Sigmoid colon (tissue), 7 donors: ENCODE data around the gene NPBWR2. TPM values are rescaled to one million over a fixed set of nuclear protein-coding genes. Genes with fewer than 3 reads are reported as not detected.
"Not testable (repeated sequence)": the region's sequence is repeated elsewhere in the genome, so short reads cannot be mapped to it uniquely, and the experiment has no call there.

Experiments
- DNase-seq: peaks from one replicate; pipeline ENCODE4 v3.0.0-alpha.2; 2019
- H3K27ac ChIP-seq, 4 donors: fragments of 200-600 bp; sonication (generic); one replicate each; pipeline ENCODE4 v1.5.1; 2016 to 2019; ENCODE audit warnings: mild to moderate bottlenecking in 1 of 4
- H3K27me3 ChIP-seq, 3 donors: fragments of 200-600 bp; sonication (generic); one replicate each; pipeline ENCODE4 v1.5.1; 2019; ENCODE audit warnings: mild to moderate bottlenecking in 1 of 3
- H3K36me3 ChIP-seq, 4 donors: fragments of 200-600 bp; sonication (generic); one replicate each; pipeline ENCODE4 v1.5.1; 2016 to 2019
- H3K4me1 ChIP-seq, 4 donors: fragments of 200-600 bp; sonication (generic); one replicate each; pipeline ENCODE4 v1.5.1; 2017 to 2019
- H3K4me3 ChIP-seq, 4 donors: fragments of 200-600 bp; sonication (generic); one replicate each; pipeline ENCODE4 v1.5.1; 2017 to 2019; ENCODE audit warnings: mild to moderate bottlenecking in 2 of 4, moderate library complexity in 1 of 4
- H3K9me3 ChIP-seq, 4 donors: fragments of 200-600 bp in 3 of 4; sonication (generic) in 3 of 4; one replicate each; pipeline versions ENCODE4 v1.5.1 to v1.6.1; 2013 to 2019
- CTCF ChIP-seq, 4 experiments: fragments of 450-650 bp in 3 of 4; fragments of 200-600 bp in 1 of 4; IDR thresholded peaks; one replicate each; pipeline ENCODE4 v1.5.1; 2016 to 2019; ENCODE audit warnings: antibody characterized with exemption in 4 of 4, mild to moderate bottlenecking in 3 of 4, moderate library complexity in 2 of 4
- EP300 ChIP-seq, 4 donors: sonication (generic); formaldehyde crosslinking; IDR thresholded peaks; one replicate each; pipeline ENCODE4 v1.6.1; 2017; ENCODE audit warnings: antibody characterized with exemption in 4 of 4
- POLR2A ChIP-seq, 2 donors: fragments of 450-650 bp; IDR thresholded peaks; one replicate each; pipeline ENCODE4 v1.6.1; 2016; ENCODE audit warnings: antibody characterized with exemption in 2 of 2, mild to moderate bottlenecking in 2 of 2, moderate library complexity in 2 of 2
- POLR2AphosphoS5 ChIP-seq, 4 donors: sonication (generic); formaldehyde crosslinking; IDR thresholded peaks; one replicate each; pipeline ENCODE4 v1.6.1; 2017; ENCODE audit warnings: antibody characterized with exemption in 4 of 4
- WGBS, 2 donors: extraction: QIAGEN DNeasy Blood & Tissue Kit; methylation state at CpG; one replicate each; pipeline ENCODE4 v1.1.7; 2013; 5-methylcytosine and 5-hydroxymethylcytosine counted together
- intact Hi-C: fragments of 100-400 bp; cut with DNase I; formaldehyde crosslinking; loops from one replicate; pipeline ENCODE4 v1.15.1; 2023
- polyA plus RNA-seq, 3 donors: library from polyadenylated mRNA; stranded (reverse); fragments of 200-250 nt; gene quantifications; one replicate each; pipeline ENCODE4 v1.2.3, GENCODE V29; 2013
- total RNA-seq, 4 donors: library from RNA; depleted of rRNA; stranded (reverse); fragments of >200 nt; gene quantifications; one replicate each; pipeline ENCODE4 v1.1.0, GENCODE V29; 2016
- donor health status: healthy with polysubstance abuse.
- donor health status: Bipolar disorder and iron deficiency.
- donor health status: healthy.

NPBWR2 gene
- total and polyA plus RNA-seq, 7 donors = not detected

GRCh38 chr20:64121586-64121985 is 14.2 kb upstream of the NPBWR2 start:
- intact Hi-C loops = loop anchor here (2.0 kb wide), 1 partner anchor 83 kb away; no protein-coding TSS in a partner anchor
- peaks cover 0 to 31% (median 11%) of the 10 kb centered on the region in 3 donors for H3K27me3 ChIP-seq
- 73 to 88% methylated on average over 12 of the region's 12 CpGs for WGBS, 2 donors
- TF ChIP-seq CTCF (IDR thresholded peaks at IDR 0.05) (no peak), POLR2AphosphoS5 (IDR thresholded peaks at IDR 0.05) (no peak), EP300 (IDR thresholded peaks at IDR 0.05) (no peak), POLR2A (IDR thresholded peaks at IDR 0.05) (no peak)
- H3K4me3 ChIP-seq = no peak overlapping the region
- DNase-seq = peak; percentile 36
- no peaks in the 10 kb centered on the region for H3K9me3 ChIP-seq
- H3K36me3 ChIP-seq = no peaks in the 10 kb centered on the region
- H3K4me1 ChIP-seq = peaks cover 0 to 8% (median 5%) of the 10 kb centered on the region in 4 donors
- H3K27ac ChIP-seq = no peak overlapping the region

GRCh38 chr20:64119681-64120341 is 12.4 kb upstream of the NPBWR2 start:
- H3K4me1 ChIP-seq = peaks cover 0 to 8% (median 5%) of the 10 kb centered on the region in 4 donors
- no peak overlapping the region for H3K27ac ChIP-seq
- H3K4me3 ChIP-seq = no peak overlapping the region
- WGBS, 2 donors = 60 to 66% methylated on average over 14 of the region's 14 CpGs
- TF ChIP-seq POLR2A (IDR thresholded peaks at IDR 0.05) (no peak), CTCF (IDR thresholded peaks at IDR 0.05) (no peak)
- no peaks in the 10 kb centered on the region for H3K36me3 ChIP-seq
- H3K27me3 ChIP-seq = peaks cover 0 to 25% (median 11%) of the 10 kb centered on the region in 3 donors
- peak; percentile 57 for DNase-seq
- no peaks in the 10 kb centered on the region for H3K9me3 ChIP-seq
- intact Hi-C loops = loop anchor here (1.0 to 2.0 kb wide), 2 partner anchors 37 to 81 kb away; no protein-coding TSS in a partner anchor

GRCh38 chr20:64119301-64119680 is 11.9 kb upstream of the NPBWR2 start:
- Histone ChIP-seq H3K27ac (no peak overlapping the region), H3K27me3 (peaks cover 0 to 20% (median 11%) of the 10 kb centered on the region in 3 donors), H3K36me3 (no peaks in the 10 kb centered on the region), H3K4me1 (peaks cover 0 to 8% (median 5%) of the 10 kb centered on the region in 4 donors), H3K4me3 (no peak overlapping the region), H3K9me3 (no peaks in the 10 kb centered on the region)
- DNase-seq = no peak
- intact Hi-C loops = no loop called here
- TF ChIP-seq EP300 (IDR thresholded peaks at IDR 0.05) (no peak), POLR2AphosphoS5 (IDR thresholded peaks at IDR 0.05) (no peak), POLR2A (IDR thresholded peaks at IDR 0.05) (no peak), CTCF (IDR thresholded peaks at IDR 0.05) (no peak)
- WGBS, 2 donors = 66 to 88% methylated on average over 8 of the region's 8 CpGs

GRCh38 chr20:64117432-64117777 is 10.0 kb upstream of the NPBWR2 start:
- WGBS, 2 donors = 54 to 72% methylated on average over 5 to 6 of the region's 6 CpGs
- intact Hi-C loops = not testable (repeated sequence)

GRCh38 chr20:64116541-64117431 is 9.4 kb upstream of the NPBWR2 start:
- Histone ChIP-seq H3K4me3 (no peak overlapping the region), H3K9me3 (no peaks in the 10 kb centered on the region), H3K27ac (no peak overlapping the region), H3K4me1 (peaks cover 0 to 8% (median 5%) of the 10 kb centered on the region in 4 donors), H3K27me3 (peaks cover 0 to 13% (median 9%) of the 10 kb centered on the region in 3 donors), H3K36me3 (no peaks in the 10 kb centered on the region)
- no peak for TF ChIP-seq EP300 (IDR thresholded peaks at IDR 0.05)
- TF ChIP-seq POLR2AphosphoS5 (IDR thresholded peaks at IDR 0.05) = no peak
- no peak for TF ChIP-seq POLR2A (IDR thresholded peaks at IDR 0.05)
- TF ChIP-seq CTCF (IDR thresholded peaks at IDR 0.05) = no peak
- WGBS, 2 donors = 72 to 82% methylated on average over 17 of the region's 17 CpGs
- intact Hi-C loops = no loop called here
- peak; percentile 37 for DNase-seq

More at GRCh38 chr20:64117432-64117777, 10.0 kb upstream of the NPBWR2 start:
- not testable (repeated sequence) for H3K9me3 ChIP-seq, DNase-seq, H3K27ac ChIP-seq, H3K4me1 ChIP-seq, H3K4me3 ChIP-seq, H3K36me3 ChIP-seq
- H3K27me3 ChIP-seq = peaks cover 0 to 16% (median 11%) of the 10 kb centered on the region in 3 donors
